ENCODE data around the gene DDX27. TPM values are rescaled to one million over a fixed set of nuclear protein-coding genes. Genes with fewer than 3 reads are reported as not detected.

The DDX27 gene
- total and polyA plus RNA-seq, 2 of the 13 experiments (the other 11 are each of a cell fraction or from before 2014, with no cell fraction given), result 42.6 to 72.8 TPM

DNA sequence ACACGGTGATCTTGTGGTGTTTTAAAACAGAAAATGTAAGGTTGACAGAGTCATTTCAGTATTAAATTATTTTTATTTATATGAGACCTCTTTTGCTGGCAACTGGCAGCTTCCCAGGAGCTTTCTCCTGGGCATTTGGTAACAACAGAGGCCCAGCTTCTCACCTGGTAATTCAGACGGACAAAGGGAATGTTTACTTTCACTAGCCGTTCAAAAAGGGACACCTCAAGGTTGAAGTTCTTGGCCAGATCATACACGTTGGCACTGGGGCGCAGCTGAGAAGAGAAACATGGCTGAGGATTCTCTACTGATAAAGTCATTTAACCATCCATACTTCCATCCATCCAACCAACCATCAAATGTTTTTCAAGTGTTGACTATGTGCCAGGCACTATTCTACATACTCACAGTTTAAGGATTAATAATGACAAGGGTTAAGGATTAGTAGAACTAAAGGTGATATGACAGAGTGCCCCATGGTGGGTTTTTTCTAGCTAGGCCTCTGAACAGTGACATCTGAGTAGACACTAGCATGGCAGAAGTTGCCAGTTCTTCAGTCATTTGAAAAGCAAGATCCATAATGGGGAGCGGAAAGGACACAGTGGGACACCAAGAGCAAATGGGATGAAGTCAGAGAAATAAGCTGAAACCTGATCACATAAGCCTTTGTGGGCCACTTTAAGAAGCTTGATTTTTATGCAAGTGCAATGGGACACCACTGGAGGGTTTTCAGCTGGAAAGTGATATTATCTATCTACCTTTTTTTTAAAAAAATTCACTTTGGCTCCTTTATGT lies 33.5 kb downstream of the DDX27 start:
- Histone ChIP-seq H3K27me3 (ENCODE audit: control insufficient read depth in 1 of 2, insufficient read depth in 2 of 2, low read length in 2 of 2) (no peaks in the 10 kb centered on the region), H3K9ac (ENCODE audit: insufficient read depth, low read depth, low read length) (no peak overlapping the region), H4K20me1 (ENCODE audit: insufficient read depth, low read length) (no peaks in the 10 kb centered on the region), H2AFZ (ENCODE audit: low read length) (no peak overlapping the region), H3K4me1 (ENCODE audit: insufficient read depth, low read length) (no peaks in the 10 kb centered on the region), H3K27ac (ENCODE audit: extremely low read length, insufficient read depth, low read length) (no peak overlapping the region), H3K4me3 (replicated peaks in 1 of 3; ENCODE audit: insufficient read depth in 1 of 3, low read depth in 2 of 3, low read length in 3 of 3) (no peak overlapping the region), H3K9me3 (ENCODE audit: low read length) (no peaks in the 10 kb centered on the region), H3K36me3 (replicated peaks in 1 of 2; ENCODE audit: control insufficient read depth in 1 of 2, insufficient read depth in 2 of 2, low read length in 2 of 2) (peaks cover 63 to 87% of the 10 kb centered on the region in 2 experiments), H3K4me2 (ENCODE audit: low read depth, low read length) (no peak overlapping the region), H3K79me2 (ENCODE audit: insufficient read depth, low read length) (no peaks in the 10 kb centered on the region)
- no peak for FAIRE-seq
- intact Hi-C loops (cut with micrococcal nuclease; ENCODE audit: unreplicated experiment) (no loop called here), in situ Hi-C loops (cut with HindIII; ENCODE audit: extremely low pct_ligation_motif_present, low pct_unique_long_range_greater_than_20kb) (no loop called here)
- ATAC-seq, result no peak
- BruUV-seq (replicated peaks), result no TSS peak
- ChIA-PET POLR2A (no interaction called here), CTCF (ENCODE audit: low intra/inter-chr PET ratio, low total read pairs) (no interaction called here)
- DNase-seq (ENCODE audit: low spot score), result no peak
- no peak for TF ChIP-seq PITX1 (CRISPR knock-in tag; IDR thresholded peaks at IDR 0.05)
- no peak for TF ChIP-seq ZNF775 (CRISPR knock-in tag; IDR thresholded peaks at IDR 0.05; ENCODE audit: borderline replicate concordance)
- TF ChIP-seq RCOR2 (CRISPR knock-in tag; IDR thresholded peaks at IDR 0.05), result no peak
- TF ChIP-seq ZNF703 (CRISPR knock-in tag; IDR thresholded peaks at IDR 0.05; ENCODE audit: borderline replicate concordance), result no peak
- TF ChIP-seq TEAD3 (CRISPR knock-in tag; optimal IDR thresholded peaks at IDR 0.05; ENCODE audit: borderline replicate concordance), result no peak
- no peak for TF ChIP-seq ZNF598 (CRISPR knock-in tag; IDR thresholded peaks at IDR 0.05; ENCODE audit: borderline replicate concordance)
- no peak for TF ChIP-seq CBX1 (IDR thresholded peaks at IDR 0.05; ENCODE audit: low read depth)
- TF ChIP-seq DRAP1 (CRISPR knock-in tag; IDR thresholded peaks at IDR 0.05), result no peak
- TF ChIP-seq KLF16 (CRISPR knock-in tag; IDR thresholded peaks at IDR 0.05), result no peak
- no peak for TF ChIP-seq GPN1 (CRISPR knock-in tag; IDR thresholded peaks at IDR 0.05; ENCODE audit: borderline replicate concordance)
- TF ChIP-seq MYNN (CRISPR knock-in tag; IDR thresholded peaks at IDR 0.05; ENCODE audit: low read depth), result no peak
- TF ChIP-seq POLR2A (IDR thresholded peaks at IDR 0.05; ENCODE audit: insufficient read depth in 1 of 2, low read depth in 2 of 2, low read length in 2 of 2), result no peak
- no peak for TF ChIP-seq FOXK2 (IDR thresholded peaks at IDR 0.05)
- TF ChIP-seq, protein P1, sequence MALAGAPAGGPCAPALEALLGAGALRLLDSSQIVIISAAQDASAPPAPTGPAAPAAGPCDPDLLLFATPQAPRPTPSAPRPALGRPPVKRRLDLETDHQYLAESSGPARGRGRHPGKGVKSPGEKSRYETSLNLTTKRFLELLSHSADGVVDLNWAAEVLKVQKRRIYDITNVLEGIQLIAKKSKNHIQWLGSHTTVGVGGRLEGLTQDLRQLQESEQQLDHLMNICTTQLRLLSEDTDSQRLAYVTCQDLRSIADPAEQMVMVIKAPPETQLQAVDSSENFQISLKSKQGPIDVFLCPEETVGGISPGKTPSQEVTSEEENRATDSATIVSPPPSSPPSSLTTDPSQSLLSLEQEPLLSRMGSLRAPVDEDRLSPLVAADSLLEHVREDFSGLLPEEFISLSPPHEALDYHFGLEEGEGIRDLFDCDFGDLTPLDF (CRISPR knock-in tag; IDR thresholded peaks at IDR 0.05), result no peak
- TF ChIP-seq SMC3 (IDR thresholded peaks at IDR 0.05; ENCODE audit: low read length), result no peak
- TF ChIP-seq FLYWCH1 (CRISPR knock-in tag; IDR thresholded peaks at IDR 0.05), result no peak
- WGBS (ENCODE audit: low lambda C conversion rate), result 86% methylated on average over 6 of the region's 6 CpGs
